Mesodermal cell (in vitro differentiated cells): ENCODE measurements around the gene ZC3H4.
"Not testable (repeated sequence)": the region's sequence is repeated elsewhere in the genome, so short reads cannot be mapped to it uniquely, and the experiment has no call there.

ENCODE experiments used
- H3K27ac ChIP-seq: 2 replicates; pipeline ENCODE4 v1.7.0; 2013; ENCODE audit warnings: mild to moderate bottlenecking, low read depth, low read length, moderate library complexity; ENCODE audit not compliant: severe bottlenecking
- H3K36me3 ChIP-seq: 2 replicates; pipeline ENCODE4 v1.7.1; 2013; ENCODE audit warnings: mild to moderate bottlenecking, low read length, moderate library complexity; ENCODE audit not compliant: control insufficient read depth, insufficient read depth
- H3K4me1 ChIP-seq: one replicate; pipeline ENCODE4 v1.7.1; 2013; ENCODE audit warnings: mild to moderate bottlenecking, low read length; ENCODE audit not compliant: insufficient read depth, control insufficient read depth, poor library complexity, severe bottlenecking
- H3K4me3 ChIP-seq: 2 replicates; pipeline ENCODE4 v1.7.0; 2013; ENCODE audit warnings: low read length, control low read depth, mild to moderate bottlenecking; ENCODE audit not compliant: insufficient read depth, poor library complexity, severe bottlenecking; ENCODE audit errors: extremely low read depth
- H3K9me3 ChIP-seq: 2 replicates; pipeline ENCODE4 v1.7.1; 2013; ENCODE audit warnings: mild to moderate bottlenecking, low read length, moderate library complexity; ENCODE audit not compliant: control insufficient read depth
- WGBS, 2 experiments: methylation state at CpG; one replicate each; pipeline ENCODE4 v1.1.5; 2013; ENCODE audit warnings: missing lambda C conversion rate in 2 of 2; ENCODE audit not compliant: insufficient coverage in 2 of 2; 5-methylcytosine and 5-hydroxymethylcytosine counted together

ZC3H4 gene

DNA sequence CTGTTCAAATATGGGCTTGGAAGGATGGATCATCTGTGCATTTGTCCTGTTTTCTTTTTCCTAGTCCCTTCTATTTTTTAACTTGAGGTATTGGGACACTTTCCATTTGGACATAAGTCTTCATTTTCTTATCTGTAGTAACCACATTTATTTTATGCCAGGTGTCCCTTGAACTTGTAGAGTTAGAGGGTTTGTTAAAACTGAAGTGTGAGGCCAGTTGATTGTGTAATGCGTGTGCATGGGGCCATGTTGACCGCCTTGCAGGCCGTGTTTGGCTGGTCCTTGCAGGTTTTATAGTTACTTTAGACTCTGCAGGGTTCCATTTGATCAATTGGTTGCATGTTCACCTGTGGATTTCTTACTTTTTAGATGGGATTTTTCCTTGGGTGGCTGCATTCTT is 38.1 kb upstream of the ZC3H4 start:
- Histone ChIP-seq H3K27ac (no peak overlapping the region), H3K4me1 (peaks cover 5% of the 10 kb centered on the region), H3K4me3 (no peak overlapping the region), H3K36me3 (peaks cover 92% of the 10 kb centered on the region), H3K9me3 (no peaks in the 10 kb centered on the region)
- 90 to 93% methylated on average over 3 of the region's 3 CpGs for WGBS, 2 experiments

DNA sequence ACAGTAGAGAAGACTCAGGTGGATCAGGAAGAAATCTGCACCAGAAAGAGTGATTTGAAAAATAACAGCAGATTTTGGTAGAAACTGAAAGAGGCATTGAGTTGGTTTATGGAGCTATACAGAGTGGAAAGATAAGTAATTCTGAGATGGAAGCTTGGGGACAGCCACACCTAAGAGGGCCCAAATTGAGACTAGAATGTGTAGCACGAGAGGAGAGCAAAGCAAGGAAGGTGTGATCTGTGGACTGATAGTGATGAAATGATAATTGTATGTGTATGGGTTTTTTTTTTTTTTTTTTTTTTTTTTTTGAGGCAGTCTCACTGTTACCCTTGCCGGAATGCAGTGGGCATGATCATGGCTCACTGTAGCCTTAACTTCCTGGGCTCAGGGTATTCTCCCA is 33.3 kb upstream of the ZC3H4 start:
- Histone ChIP-seq H3K4me1 (no peaks in the 10 kb centered on the region), H3K9me3 (no peaks in the 10 kb centered on the region), H3K4me3 (no peak overlapping the region), H3K36me3 (peaks cover 86% of the 10 kb centered on the region), H3K27ac (no peak overlapping the region)
- 100% methylated on average over 1 of the region's 2 CpGs; no CpG with 5 or more reads in 1 of the 2 experiments for WGBS, 2 experiments

DNA sequence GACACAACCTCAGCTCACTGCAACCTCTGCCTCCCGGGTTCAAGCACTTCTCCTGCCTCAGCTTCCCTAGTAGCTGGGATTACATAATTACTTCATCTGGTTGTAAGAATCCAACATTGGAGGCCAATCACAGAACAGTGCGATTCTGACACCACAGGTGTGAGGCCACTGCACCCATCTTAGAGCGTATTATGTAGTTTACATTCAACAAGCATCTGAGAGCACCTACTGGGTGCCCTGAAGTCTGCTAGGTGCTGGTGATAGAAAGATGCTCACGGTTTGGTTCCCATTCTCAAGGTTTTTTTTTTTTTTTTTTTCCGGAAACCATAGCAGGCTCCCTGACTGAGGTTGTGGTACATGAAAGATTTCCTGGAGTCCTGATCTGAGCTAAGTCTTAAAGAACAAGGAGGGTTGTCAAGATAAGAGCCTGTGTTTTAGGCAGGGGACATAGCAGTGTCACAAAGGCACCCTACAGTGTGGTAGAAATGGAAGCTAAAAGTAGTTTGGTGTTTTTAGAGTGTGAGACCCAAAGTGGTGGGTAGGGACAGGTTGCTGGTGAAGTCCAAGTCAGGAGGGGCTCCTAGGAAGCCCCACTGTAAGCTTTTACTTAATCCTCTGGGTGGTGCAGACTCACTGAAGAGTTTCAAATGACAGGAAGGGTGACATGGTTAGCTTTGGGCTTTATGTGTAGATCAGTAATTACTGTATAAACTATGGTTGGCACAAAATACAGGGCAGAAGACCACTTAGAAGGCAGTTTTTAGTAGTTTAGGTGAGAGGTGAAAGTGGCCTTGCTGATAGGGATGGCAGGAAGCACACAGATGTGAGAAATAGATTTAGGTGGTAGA is 32.3 kb upstream of the ZC3H4 start:
- H3K36me3 ChIP-seq, result peaks cover 81% of the 10 kb centered on the region
- H3K4me3 ChIP-seq, result no peak overlapping the region
- WGBS, 2 experiments, result 96 to 100% methylated on average over 3 to 4 of the region's 5 CpGs
- H3K27ac ChIP-seq, result no peak overlapping the region
- no peaks in the 10 kb centered on the region for H3K9me3 ChIP-seq
- peaks cover 6% of the 10 kb centered on the region for H3K4me1 ChIP-seq

DNA sequence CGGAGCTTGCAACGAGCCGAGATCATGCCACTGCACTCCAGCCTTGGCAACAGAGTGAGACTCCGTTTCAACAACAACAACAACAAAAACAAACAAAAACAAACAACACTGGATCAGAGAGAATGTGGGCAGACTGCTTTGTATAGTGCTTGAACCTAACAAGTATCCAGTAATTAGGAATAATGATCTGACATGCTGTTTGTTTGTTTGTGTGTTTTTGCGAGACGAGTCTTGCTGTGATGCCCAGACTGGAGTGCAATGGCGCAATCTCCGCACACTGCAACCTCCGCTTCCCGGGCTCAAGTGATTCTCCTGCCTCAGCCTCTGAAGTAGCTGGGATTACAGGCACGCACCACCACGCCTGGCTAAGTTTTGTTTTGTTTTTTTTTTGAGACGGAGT is 31.1 kb upstream of the ZC3H4 start:
- Histone ChIP-seq H3K36me3 (peaks cover 80% of the 10 kb centered on the region), H3K9me3 (no peaks in the 10 kb centered on the region), H3K4me1 (peaks cover 6% of the 10 kb centered on the region), H3K4me3 (no peak overlapping the region), H3K27ac (no peak overlapping the region)
- WGBS, 2 experiments, result 98 to 100% methylated on average over 9 to 10 of the region's 13 CpGs

DNA sequence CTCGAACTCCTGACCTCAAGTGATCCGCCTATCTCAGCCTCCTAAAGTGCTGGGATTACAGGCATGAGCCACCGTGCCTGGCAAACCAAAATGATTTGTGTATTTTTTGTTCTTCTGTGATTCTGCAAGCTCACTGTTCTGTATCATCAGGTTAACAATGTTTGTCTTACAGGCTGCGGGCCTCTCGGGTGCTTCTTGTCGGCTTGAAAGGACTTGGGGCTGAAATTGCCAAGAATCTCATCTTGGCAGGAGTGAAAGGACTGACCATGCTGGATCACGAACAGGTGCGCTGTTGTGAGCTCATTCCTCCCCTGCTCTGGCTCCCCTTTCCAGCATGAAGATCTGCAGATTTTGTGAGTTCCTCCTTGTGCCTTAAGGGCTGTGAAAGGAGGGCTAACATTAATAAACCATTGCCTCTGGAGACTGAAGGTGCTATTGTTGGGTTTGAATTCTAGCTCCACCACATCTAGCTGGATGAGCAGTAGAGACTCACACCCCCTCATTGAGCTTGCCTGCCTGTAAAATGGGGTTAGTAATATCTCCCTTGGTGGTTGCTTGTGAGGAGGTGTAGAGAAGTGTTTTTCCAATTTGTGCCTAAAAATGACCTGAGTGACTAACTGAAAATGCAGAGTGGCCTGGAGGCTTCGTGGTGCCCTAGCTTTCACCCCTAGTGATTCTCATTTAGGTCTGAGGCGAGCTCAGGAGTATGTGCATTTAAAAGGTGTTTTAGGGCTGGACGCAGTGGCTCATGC is 29.9 kb upstream of the ZC3H4 start:
- Histone ChIP-seq H3K4me1 (peaks cover 6% of the 10 kb centered on the region), H3K9me3 (no peaks in the 10 kb centered on the region), H3K36me3 (peaks cover 81% of the 10 kb centered on the region), H3K4me3 (no peak overlapping the region), H3K27ac (no peak overlapping the region)
- WGBS, 2 experiments, result 94 to 95% methylated on average over 9 to 10 of the region's 11 CpGs

DNA sequence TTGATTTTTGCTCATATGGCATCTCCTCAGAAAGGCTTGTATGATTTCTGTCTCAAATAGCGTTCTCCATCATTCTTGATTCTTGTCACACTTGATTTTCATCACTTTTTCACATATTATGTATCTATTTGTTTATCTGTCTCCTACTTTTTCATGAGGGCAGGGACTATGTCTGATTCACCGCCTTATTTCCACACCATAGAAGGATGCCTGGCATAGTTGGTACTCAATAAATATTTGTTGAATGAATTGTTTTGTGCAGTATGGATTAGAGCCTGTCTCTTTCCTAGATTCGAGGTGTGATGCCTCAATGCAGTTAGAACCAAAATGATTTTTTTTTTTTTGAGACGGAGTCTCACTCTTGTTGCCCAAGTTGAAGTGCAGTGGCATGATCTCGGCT is 29.2 kb upstream of the ZC3H4 start:
- no peaks in the 10 kb centered on the region for H3K9me3 ChIP-seq
- no peak overlapping the region for H3K4me3 ChIP-seq
- peaks cover 81% of the 10 kb centered on the region for H3K36me3 ChIP-seq
- H3K4me1 ChIP-seq, result peaks cover 6% of the 10 kb centered on the region
- H3K27ac ChIP-seq, result no peak overlapping the region
- WGBS, 2 experiments, result 93 to 95% methylated on average over 2 to 3 of the region's 5 CpGs

DNA sequence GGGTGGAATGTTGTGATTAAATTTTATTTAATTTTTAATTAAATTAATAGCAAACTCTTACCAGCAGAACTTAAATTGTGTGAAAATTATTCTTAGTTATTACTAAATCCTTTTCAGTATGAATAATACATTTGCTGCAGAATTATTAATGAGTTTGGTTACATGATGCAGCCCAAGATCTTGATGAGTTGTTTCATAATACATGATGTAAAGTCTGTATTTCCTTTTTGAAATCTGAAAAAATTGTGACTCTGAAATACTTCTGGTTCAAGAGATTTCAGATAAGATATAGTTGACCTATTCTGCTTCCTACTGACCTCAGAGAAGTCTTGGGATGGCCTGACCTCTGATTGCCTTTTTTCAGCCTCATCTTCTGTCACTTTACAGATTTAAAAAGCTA is 28.1 kb upstream of the ZC3H4 start:
- Histone ChIP-seq H3K36me3 (peaks cover 83% of the 10 kb centered on the region), H3K9me3 (no peaks in the 10 kb centered on the region), H3K4me1 (peaks cover 8% of the 10 kb centered on the region), H3K4me3 (no peak overlapping the region), H3K27ac (peak overlapping the region; percentile 49)

DNA sequence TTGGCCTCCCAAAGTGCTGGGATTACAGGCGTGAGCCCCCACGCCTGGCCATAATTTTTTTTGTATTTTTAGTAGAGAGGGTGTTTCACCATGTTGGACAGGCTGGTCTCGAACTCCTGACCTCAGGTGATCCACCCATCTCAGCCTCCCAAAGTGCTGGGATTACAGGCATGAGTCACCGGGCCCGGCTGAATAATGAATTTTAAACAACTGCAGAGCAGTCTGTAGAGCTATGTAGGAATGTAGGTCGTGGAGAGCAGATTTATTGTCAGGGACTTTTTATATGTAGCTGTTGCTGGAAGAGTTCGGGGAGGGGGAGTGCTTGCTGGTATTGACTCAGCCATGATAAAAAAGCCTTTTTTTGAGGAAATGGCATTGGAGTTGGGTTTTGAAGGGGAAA is 27.7 kb upstream of the ZC3H4 start:
- Histone ChIP-seq H3K36me3 (peaks cover 83% of the 10 kb centered on the region), H3K27ac (peak overlapping the region; percentile 49)
- H3K9me3 ChIP-seq, H3K4me3 ChIP-seq, H3K4me1 ChIP-seq: not testable (repeated sequence)
- 66 to 69% methylated on average over 6 of the region's 7 CpGs for WGBS, 2 experiments

DNA sequence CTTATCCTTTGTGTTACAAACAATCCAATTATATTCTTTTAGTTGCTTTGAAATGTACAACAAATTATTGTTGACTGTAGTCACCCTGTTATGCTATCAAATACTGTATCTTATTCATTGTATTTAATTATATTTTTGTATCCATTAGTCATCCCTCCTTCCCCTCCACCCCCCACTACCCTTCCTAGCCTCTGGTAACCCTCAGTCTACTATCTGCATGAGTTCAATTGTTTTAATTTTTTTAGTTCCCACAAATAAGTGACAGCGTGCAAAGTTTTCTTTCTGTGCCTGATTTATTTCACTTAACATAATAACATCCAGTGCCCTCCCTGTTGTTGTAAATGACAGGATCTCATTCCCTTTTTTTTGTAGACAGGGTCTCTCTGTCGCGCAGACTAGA is 21.6 kb upstream of the ZC3H4 start:
- H3K36me3 ChIP-seq, result peaks cover 74% of the 10 kb centered on the region
- no peak overlapping the region for H3K27ac ChIP-seq
- WGBS, 2 experiments, result 100% methylated on average over 2 to 3 of the region's 3 CpGs
- no peaks in the 10 kb centered on the region for H3K9me3 ChIP-seq
- peaks cover 25% of the 10 kb centered on the region for H3K4me1 ChIP-seq
- H3K4me3 ChIP-seq, result no peak overlapping the region

DNA sequence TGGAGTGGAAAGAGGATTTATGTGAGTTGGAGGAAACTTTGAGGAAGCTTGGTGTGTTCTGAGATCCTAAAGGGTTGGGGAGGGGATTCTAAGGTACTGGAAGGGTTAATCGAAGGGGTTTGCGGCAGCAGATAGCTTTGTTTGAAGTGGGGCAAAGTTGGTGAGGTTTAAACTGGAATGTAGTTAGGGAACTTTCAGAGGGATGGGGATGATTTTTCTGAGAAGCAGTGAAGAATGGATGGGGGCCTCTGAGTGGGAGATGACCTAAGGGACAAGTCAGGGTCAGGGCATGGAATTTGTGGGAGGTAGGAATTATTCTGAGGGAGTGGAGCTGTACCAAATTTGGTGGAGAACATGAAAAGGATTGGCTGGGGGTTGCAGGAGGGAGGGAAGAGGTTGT is 21.0 kb upstream of the ZC3H4 start:
- H3K27ac ChIP-seq, result no peak overlapping the region
- no peak overlapping the region for H3K4me3 ChIP-seq
- H3K4me1 ChIP-seq, result peaks cover 25% of the 10 kb centered on the region
- WGBS, 2 experiments, result 84 to 85% methylated on average over 2 of the region's 2 CpGs
- peaks cover 69% of the 10 kb centered on the region for H3K36me3 ChIP-seq
- H3K9me3 ChIP-seq, result peaks cover 3% of the 10 kb centered on the region

DNA sequence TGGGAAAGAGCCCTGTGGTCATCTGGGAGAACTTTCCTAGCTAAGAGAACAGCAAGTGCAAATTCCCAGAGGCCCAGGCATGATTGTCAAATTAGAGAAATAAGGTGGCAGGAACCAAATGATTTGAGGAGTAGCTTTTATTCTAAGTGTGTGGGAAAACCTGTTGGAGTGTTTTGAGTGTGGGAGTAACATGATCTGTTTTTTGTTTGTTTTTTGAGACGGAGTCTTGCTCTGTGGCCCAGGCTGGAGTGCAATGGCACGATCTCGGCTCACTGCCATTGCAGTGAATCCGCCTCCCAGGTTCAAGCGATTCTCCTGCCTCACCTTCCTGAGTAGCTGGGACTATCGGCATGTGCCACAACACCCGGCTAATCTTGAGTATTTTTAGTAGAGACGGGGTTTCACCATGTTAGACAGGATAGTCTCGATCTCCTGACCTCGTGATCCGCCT is 19.5 kb upstream of the ZC3H4 start:
- WGBS, 2 experiments, result 87 to 97% methylated on average over 11 of the region's 11 CpGs
- Histone ChIP-seq H3K36me3 (peaks cover 59% of the 10 kb centered on the region), H3K4me3 (no peak overlapping the region)

More for the DNA sequence above, 19.5 kb upstream of the ZC3H4 start:
- peaks cover 25% of the 10 kb centered on the region for H3K4me1 ChIP-seq
- H3K27ac ChIP-seq, result no peak overlapping the region
- peaks cover 3% of the 10 kb centered on the region for H3K9me3 ChIP-seq
